OCI-LY1 (cell line): ENCODE measurements around the gene XYLT2.

Experiments
- EZH2 ChIP-seq: fragments of 200-600 bp; sonication (generic), shearing (Covaris generic); IDR thresholded peaks from 2 replicates; pipeline ENCODE4 v1.8.0; 2017; ENCODE audit warnings: borderline replicate concordance, mixed run types, mild to moderate bottlenecking, antibody characterized with exemption, low read length, moderate library complexity, mixed read lengths
- TF ChIP-seq, protein P1 (sequence below): fragments of 200-600 bp; sonication (generic), shearing (Covaris generic); IDR thresholded peaks from 2 replicates; pipeline ENCODE4 v1.5.1; 2017; ENCODE audit warnings: mild to moderate bottlenecking, antibody characterized with exemption, low read length, moderate library complexity, mixed read lengths

DNA sequence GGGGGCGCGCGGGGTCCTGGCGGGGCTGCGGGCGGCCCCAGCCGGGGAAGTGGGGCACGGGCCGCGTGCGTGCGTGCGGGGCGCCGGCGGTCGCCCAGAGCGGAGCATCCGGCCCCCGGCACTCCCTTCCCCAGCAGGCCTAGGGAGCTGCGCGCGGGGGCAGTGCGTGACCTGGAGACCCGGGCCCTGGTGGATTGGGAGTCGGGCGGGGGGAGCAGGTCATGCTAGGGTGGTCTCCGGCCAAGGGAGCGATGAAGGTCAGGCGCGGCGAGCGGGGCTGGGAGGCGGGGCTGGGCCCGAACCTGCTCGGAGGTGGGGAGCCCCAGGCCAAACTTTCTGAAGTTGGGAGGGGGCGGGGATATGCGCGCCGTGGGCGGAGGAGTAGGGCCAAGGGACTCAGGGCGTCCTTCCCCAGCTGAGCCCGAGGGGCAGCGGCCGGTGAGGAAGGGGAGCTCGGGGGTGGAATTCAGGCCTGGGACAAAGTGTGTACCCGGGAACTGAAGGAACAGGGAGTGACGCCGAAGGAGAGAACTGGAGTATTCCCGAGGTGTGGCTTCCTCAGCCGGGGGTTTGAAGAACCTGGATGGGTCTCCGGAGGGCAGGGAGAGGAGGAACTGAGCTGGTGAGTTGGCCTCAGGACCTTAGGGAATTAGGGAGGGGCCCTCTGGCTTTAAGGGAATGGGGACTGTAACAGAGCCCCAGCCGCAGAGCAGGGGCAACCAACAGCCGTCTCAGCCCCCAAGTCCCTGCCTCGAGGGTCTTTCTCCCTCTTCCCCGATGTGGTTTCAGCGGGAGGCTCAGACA, 589 bp downstream of the XYLT2 start:
- TF ChIP-seq EZH2 = no peak
- TF ChIP-seq, protein P1, sequence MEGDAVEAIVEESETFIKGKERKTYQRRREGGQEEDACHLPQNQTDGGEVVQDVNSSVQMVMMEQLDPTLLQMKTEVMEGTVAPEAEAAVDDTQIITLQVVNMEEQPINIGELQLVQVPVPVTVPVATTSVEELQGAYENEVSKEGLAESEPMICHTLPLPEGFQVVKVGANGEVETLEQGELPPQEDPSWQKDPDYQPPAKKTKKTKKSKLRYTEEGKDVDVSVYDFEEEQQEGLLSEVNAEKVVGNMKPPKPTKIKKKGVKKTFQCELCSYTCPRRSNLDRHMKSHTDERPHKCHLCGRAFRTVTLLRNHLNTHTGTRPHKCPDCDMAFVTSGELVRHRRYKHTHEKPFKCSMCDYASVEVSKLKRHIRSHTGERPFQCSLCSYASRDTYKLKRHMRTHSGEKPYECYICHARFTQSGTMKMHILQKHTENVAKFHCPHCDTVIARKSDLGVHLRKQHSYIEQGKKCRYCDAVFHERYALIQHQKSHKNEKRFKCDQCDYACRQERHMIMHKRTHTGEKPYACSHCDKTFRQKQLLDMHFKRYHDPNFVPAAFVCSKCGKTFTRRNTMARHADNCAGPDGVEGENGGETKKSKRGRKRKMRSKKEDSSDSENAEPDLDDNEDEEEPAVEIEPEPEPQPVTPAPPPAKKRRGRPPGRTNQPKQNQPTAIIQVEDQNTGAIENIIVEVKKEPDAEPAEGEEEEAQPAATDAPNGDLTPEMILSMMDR = no peak
